ENCODE results near the gene RHOD. TPM values are rescaled to one million over a fixed set of nuclear protein-coding genes. Genes with fewer than 3 reads are reported as not detected.

The RHOD gene
- total and polyA plus RNA-seq, 2 donors (not counting 3 experiments of a cell fraction or from before 2014, with no cell fraction given) = 10.6 to 17.9 TPM

DNA sequence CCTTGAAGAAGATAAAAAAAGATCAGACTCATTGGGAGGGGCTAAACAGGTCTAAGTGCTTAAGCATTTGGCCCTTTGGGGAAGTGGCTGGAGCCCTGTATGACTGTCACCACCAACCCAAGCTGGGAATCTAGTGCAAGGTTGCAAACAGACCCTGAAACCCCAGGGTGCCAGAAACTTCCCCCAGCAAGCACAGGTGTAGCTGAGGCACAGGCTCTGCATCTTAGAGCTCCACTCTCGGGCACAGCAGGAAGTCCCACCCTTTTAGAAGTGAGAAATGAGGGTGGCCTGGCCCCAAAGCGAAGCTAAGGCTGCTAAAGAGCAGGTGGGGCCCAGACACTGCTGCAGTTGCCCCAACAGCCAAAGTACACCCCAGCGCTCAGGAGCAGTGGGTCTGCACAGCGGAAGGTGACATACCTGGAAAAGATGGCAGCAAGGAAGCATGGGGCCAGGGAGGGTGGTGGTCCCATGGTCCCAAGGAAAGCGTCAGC is 56.6 kb downstream of the RHOD start:
- H2AFZ ChIP-seq (ENCODE audit: low read depth, low read length) = no peak overlapping the region
- peaks cover 6% of the 10 kb centered on the region for H3K4me1 ChIP-seq (ENCODE audit: control insufficient read depth, extremely low read depth, insufficient read depth, low read length)
- no peaks in the 10 kb centered on the region for H3K36me3 ChIP-seq (ENCODE audit: control insufficient read depth in 2 of 2, extremely low read depth in 1 of 2, insufficient read depth in 2 of 2, low read length in 2 of 2)
- ChIA-PET CTCF (interaction anchor here (1.7 kb wide), 1 partner anchor 18 kb away, joined by 6 read pairs; no protein-coding TSS in a partner anchor), POLR2A (interaction anchor here (0.5 kb wide), 1 partner anchor 60 kb away, joined by 3 read pairs; no protein-coding TSS in a partner anchor)
- no peak for FAIRE-seq
- intact Hi-C loops (cut with micrococcal nuclease) (no loop called here), dilution Hi-C loops (cut with MboI; ENCODE audit: extremely low pct_ligation_motif_present, low sequenced_read_pairs) (no loop called here)
- H3K9ac ChIP-seq (replicated peaks; ENCODE audit: extremely low read depth, insufficient read depth, low read length) = no peak overlapping the region
- H3K9me1 ChIP-seq (replicated peaks; ENCODE audit: control insufficient read depth, extremely low read depth, insufficient read depth, low read length) = no peaks in the 10 kb centered on the region
- no peak overlapping the region for H3K27ac ChIP-seq (ENCODE audit: insufficient read depth, low read depth, low read length)
- no peak overlapping the region for H3K4me2 ChIP-seq (ENCODE audit: insufficient read depth, low read length)
- no peaks in the 10 kb centered on the region for H3K79me2 ChIP-seq (ENCODE audit: control insufficient read depth, insufficient read depth, low read length)
- no peak for TF ChIP-seq EZH2 (IDR thresholded peaks at IDR 0.05; ENCODE audit: borderline replicate concordance, low read depth, low read length, severe bottlenecking)
- DNase-seq (ENCODE audit: low read depth, low spot score) = no peak
- H3K27me3 ChIP-seq (ENCODE audit: control insufficient read depth in 2 of 2, insufficient read depth in 2 of 2, low read length in 2 of 2) = peaks cover 4 to 5% of the 10 kb centered on the region in 2 experiments
- H4K20me1 ChIP-seq (replicated peaks; ENCODE audit: control insufficient read depth, extremely low read depth, insufficient read depth, low read length) = no peaks in the 10 kb centered on the region
- no peaks in the 10 kb centered on the region for H3K9me3 ChIP-seq (replicated peaks; ENCODE audit: control insufficient read depth, insufficient read depth, low read length)
- BruUV-seq (replicated peaks) = no TSS peak
- no peak overlapping the region for H3K4me3 ChIP-seq (replicated peaks in 1 of 3; ENCODE audit: insufficient read depth in 1 of 3, low read depth in 1 of 3, low read length in 3 of 3)

DNA sequence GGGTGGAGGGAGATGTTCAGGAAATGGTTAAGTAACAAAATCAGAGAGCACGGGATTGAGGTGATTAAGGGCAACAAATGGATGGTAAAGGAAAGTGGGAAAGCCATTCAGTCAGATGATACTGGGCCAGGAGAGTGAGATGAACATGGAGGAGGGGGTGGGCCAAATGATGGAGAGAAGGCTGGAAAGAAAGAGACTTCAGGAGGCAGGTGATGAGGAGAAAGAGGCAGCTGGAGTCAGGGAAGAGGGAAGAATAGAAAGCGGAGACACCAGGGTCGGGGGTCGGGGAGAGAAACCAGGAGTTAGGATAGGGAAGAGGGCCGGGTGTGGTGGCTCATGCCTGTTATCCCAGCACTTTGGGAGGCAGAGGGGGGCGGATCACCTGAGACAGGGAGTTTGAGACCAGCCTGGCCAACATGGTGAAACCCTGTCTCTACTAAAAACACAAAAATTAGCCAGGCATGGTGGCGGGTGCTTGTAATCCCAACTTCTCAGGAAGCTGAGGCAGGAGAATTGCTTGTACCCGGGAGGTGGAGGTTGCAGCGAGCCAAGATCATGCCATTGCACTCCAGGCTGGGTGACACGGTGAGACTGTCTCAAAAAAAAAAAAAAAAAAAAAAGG is 57.7 kb downstream of the RHOD start:
- CTCF ChIA-PET = interaction anchor here (1.7 kb wide), 1 partner anchor 19 kb away, joined by 6 read pairs; no protein-coding TSS in a partner anchor

More for the DNA sequence above, 57.7 kb downstream of the RHOD start:
- BruUV-seq (replicated peaks) = no TSS peak
- H3K79me2 ChIP-seq (ENCODE audit: control insufficient read depth, insufficient read depth, low read length) = peaks cover 3% of the 10 kb centered on the region
- dilution Hi-C loops (cut with MboI; ENCODE audit: extremely low pct_ligation_motif_present, low sequenced_read_pairs) = no loop called here
- no peak overlapping the region for H3K9ac ChIP-seq (replicated peaks; ENCODE audit: extremely low read depth, insufficient read depth, low read length)
- POLR2A ChIA-PET = no interaction called here
- DNase-seq (ENCODE audit: low read depth, low spot score) (no peak), FAIRE-seq (no peak)
- no peaks in the 10 kb centered on the region for H4K20me1 ChIP-seq (replicated peaks; ENCODE audit: control insufficient read depth, extremely low read depth, insufficient read depth, low read length)
- no peak overlapping the region for H3K4me3 ChIP-seq (replicated peaks in 1 of 3; ENCODE audit: insufficient read depth in 1 of 3, low read depth in 1 of 3, low read length in 3 of 3)
- H2AFZ ChIP-seq (ENCODE audit: low read depth, low read length) = no peak overlapping the region
- peaks cover 4 to 5% of the 10 kb centered on the region in 2 experiments for H3K27me3 ChIP-seq (ENCODE audit: control insufficient read depth in 2 of 2, insufficient read depth in 2 of 2, low read length in 2 of 2)
- H3K9me1 ChIP-seq (replicated peaks; ENCODE audit: control insufficient read depth, extremely low read depth, insufficient read depth, low read length) = no peaks in the 10 kb centered on the region
- peaks cover 8% of the 10 kb centered on the region for H3K4me1 ChIP-seq (ENCODE audit: control insufficient read depth, extremely low read depth, insufficient read depth, low read length)
- TF ChIP-seq, protein P1, sequence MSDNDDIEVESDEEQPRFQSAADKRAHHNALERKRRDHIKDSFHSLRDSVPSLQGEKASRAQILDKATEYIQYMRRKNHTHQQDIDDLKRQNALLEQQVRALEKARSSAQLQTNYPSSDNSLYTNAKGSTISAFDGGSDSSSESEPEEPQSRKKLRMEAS (IDR thresholded peaks at IDR 0.05; ENCODE audit: insufficient read depth, insufficient read length) = no peak
- TF ChIP-seq MYC (IDR thresholded peaks at IDR 0.05; ENCODE audit: low read depth, low read length) = no peak
- no peak for TF ChIP-seq POLR2A (IDR thresholded peaks at IDR 0.05; ENCODE audit: low read depth, low read length)
- no peak for TF ChIP-seq POLR2AphosphoS5 (IDR thresholded peaks at IDR 0.05; ENCODE audit: insufficient read depth, low read depth, low read length)
- TF ChIP-seq JUN (IDR thresholded peaks at IDR 0.05; ENCODE audit: borderline replicate concordance, insufficient read depth, insufficient read length, low read depth) = no peak
- TF ChIP-seq EZH2 (IDR thresholded peaks at IDR 0.05; ENCODE audit: borderline replicate concordance, low read depth, low read length, severe bottlenecking) = no peak
- TF ChIP-seq FOS (IDR thresholded peaks at IDR 0.05; ENCODE audit: borderline replicate concordance, insufficient read depth, low read length) = no peak
- TF ChIP-seq, protein P2, sequence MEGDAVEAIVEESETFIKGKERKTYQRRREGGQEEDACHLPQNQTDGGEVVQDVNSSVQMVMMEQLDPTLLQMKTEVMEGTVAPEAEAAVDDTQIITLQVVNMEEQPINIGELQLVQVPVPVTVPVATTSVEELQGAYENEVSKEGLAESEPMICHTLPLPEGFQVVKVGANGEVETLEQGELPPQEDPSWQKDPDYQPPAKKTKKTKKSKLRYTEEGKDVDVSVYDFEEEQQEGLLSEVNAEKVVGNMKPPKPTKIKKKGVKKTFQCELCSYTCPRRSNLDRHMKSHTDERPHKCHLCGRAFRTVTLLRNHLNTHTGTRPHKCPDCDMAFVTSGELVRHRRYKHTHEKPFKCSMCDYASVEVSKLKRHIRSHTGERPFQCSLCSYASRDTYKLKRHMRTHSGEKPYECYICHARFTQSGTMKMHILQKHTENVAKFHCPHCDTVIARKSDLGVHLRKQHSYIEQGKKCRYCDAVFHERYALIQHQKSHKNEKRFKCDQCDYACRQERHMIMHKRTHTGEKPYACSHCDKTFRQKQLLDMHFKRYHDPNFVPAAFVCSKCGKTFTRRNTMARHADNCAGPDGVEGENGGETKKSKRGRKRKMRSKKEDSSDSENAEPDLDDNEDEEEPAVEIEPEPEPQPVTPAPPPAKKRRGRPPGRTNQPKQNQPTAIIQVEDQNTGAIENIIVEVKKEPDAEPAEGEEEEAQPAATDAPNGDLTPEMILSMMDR (IDR thresholded peaks at IDR 0.05; ENCODE audit: extremely low read depth in 1 of 2, insufficient read depth in 1 of 2, low read depth in 1 of 2, low read length in 2 of 2) = no peak
- no peak for TF ChIP-seq GATA2 (IDR thresholded peaks at IDR 0.05; ENCODE audit: insufficient read depth, insufficient read length, low read depth, low read length)
- intact Hi-C loops (cut with micrococcal nuclease) = no loop called here
- no peak overlapping the region for H3K27ac ChIP-seq (ENCODE audit: insufficient read depth, low read depth, low read length)
- H3K36me3 ChIP-seq (ENCODE audit: control insufficient read depth in 2 of 2, extremely low read depth in 1 of 2, insufficient read depth in 2 of 2, low read length in 2 of 2) = no peaks in the 10 kb centered on the region
- no peak overlapping the region for H3K4me2 ChIP-seq (ENCODE audit: insufficient read depth, low read length)
- H3K9me3 ChIP-seq (replicated peaks; ENCODE audit: control insufficient read depth, insufficient read depth, low read length) = no peaks in the 10 kb centered on the region
